Stromal cell of bone marrow (primary cell): ENCODE results near the gene KNDC1.

Experiments
- DNase-seq: peaks from one replicate; pipeline ENCODE4 v3.0.0-alpha.2; 2012; ENCODE audit warnings: low read depth

The KNDC1 gene

GRCh38 chr10:133242611-133243356 is 82.8 kb downstream of the KNDC1 start:
- DNase-seq = no peak

- no peak for DNase-seq
Measured at GRCh38 chr10:133243593-133243992, 83.6 kb downstream of the KNDC1 start.

DNA sequence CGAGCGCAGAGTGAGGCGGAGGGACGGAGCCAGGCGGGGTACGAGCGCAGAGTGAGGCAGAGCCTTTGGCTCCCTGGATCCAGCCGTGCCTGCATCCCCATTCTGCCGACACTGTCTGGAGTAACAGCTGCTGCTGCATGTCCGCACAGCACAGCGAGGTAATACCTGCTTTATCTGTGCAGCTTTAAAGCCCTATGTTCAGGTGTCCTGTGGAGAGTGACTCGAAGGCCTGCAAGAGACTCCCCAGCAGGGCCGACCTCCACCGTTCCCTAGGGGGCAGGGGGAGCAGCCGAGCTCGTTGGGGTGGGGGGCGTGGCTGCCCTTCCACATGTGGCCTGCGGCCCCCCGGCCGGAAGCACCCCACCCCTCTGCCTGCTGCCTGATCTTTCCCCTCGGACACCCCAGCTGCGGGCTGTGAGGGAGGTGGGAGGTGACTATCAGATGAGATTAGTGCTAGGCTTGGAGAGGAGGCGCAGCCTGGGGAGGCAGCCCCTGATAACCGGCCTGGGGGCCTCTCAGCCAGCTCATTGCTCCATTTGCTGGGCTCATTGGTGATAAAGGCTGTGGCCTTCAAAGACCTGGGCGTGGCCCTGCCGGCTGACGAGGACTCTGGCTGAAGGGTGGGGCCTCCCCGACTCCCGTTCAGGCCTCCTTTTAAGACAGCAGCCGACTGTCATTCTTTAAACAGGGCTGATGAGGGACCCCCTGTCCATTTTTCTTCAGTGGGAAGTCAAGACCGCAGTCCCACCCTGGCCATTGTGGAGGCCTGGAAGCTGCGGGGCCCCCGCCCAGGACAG is 85.6 kb downstream of the KNDC1 start:
- no peak for DNase-seq

GRCh38 chr10:133246236-133246626 is 86.2 kb downstream of the KNDC1 start:
- DNase-seq = no peak

- DNase-seq = no peak
Measured at GRCh38 chr10:133247681-133248333, 87.8 kb downstream of the KNDC1 start.

DNA sequence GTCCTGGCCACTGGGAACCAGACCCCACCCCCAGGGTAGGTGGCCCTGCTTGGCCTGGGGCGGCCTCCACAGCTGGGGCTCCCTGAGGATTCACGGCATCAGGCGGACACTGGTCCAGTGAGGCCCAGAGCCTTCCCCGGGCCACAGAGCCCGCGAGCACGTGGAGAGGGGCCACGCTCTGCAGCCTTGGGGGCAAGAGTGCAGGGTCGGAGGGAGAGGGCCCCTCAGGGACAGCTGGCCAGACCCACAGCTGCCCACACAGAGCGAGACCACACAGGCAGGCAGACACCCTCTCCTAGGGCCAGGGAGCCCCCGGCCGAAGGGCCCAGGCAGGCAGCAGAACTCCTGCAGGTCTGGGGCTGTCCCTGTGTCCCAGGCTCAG is 88.3 kb downstream of the KNDC1 start:
- no peak for DNase-seq

DNA sequence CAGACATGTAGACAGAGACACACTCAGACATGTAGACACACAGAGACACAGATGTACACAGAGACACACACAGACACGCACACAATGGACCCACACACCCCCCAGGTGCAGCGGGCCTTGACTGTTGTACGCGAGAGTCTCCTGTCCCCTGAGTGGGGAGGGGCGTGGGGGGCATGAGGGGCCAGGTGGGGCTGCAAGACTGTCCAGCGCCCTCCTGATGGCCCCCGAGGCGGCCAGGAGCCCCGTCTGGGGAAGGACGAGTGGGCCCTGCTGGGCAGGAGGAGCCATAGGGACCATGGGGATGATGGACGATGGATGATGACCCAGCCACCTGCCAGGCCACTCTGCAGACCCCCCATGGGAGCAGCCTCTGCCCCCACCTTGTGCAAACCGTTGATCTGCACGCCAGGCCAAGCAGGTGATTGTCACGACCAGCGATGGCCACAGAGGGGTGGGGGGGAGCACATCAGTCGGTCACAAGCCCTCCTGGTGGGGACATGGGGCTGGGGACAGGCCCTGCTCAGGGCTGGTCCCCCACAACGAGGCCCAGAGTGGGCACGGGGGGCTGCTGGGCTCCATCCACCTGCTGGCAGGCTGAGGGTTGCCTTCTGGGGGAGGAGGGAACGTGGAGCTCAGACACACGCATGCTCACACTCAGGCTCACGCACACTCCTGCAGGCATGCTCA is 89.2 kb downstream of the KNDC1 start:
- no peak for DNase-seq

DNA sequence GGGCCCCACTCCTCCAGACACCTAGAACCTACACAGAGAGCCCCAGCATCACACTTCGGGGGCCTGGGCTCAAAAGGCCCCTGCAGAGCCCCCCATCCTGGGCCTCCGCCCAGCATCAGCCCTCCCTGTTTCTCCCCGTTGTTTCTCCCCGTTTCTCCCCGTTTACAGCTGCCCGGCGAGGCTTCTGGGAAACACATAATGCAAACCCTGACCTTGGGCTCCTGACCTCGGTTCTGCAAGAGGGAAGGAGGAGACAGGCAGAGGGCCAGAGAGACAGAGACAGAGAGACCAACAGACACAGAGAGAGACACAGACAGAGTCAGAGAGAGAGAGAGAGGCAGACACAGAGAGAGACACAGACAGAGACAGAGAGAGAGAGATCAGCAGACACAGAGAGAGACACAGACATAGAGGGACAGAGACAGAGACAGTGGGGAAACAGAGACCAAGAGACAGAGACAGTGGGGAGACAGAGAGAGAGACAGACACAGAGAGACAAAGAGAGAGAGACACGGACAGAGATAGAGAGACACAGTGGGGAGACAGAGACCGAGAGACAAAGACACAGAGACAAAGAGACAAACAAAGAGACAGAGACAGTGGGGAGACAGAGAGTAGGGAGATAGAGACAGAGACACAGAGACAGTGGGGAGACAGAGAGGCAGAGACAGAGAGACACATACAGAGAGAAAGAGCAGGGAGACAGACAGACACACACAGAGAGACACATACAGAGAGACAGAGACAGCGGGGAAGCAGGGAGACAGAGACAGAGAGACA is 90.1 kb downstream of the KNDC1 start:
- DNase-seq = no peak

- no peak for DNase-seq
Measured at GRCh38 chr10:133251388-133252222, 91.6 kb downstream of the KNDC1 start.

DNA sequence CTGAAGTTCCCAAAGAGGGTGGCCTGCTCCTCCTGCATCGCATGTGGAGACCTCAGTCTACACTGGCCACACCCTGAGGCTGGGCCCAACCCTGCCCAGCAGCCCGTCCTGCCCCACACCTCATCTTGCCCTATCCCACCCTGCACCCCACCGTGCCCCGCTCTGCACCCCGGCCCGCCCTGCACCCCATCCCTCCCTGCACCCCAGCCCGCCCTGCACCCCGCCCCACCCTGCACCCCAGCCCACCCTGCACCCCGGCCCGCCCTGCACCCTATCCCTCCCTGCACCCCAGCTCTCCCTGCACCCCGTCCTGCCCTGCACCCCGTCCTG is 92.2 kb downstream of the KNDC1 start:
- no peak for DNase-seq

DNA sequence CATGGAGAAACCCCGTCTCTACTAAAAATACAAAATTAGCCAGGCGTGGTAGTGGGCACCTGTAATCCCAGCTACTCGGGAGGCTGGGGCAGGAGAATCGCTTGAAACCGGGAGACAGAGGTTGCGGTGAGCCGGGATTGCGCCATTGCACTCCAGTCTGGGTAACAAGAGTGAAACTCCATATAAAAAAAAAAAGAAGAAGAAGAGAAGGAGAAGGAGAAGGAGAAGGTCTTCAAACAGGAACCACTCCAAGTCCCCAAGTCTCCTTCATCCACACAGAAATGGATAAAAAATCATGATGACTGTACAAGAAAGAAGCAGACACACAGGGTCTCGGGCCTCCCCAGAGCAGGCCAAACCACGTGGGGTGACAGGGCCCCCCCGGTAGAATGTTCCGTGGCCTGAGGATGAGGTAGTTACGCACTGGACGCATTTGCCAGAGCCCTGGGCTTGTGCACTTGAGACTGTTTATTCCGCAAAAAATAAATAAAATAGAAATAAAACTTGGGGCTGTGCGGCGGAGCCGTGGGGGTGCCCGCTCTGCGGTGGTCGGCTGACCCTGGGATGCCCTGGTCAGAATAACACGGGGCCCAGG is 93.4 kb downstream of the KNDC1 start:
- no peak for DNase-seq

- no peak for DNase-seq
Measured at GRCh38 chr10:133254421-133255120, 94.6 kb downstream of the KNDC1 start.

- no peak for DNase-seq
Measured at GRCh38 chr10:133255323-133255722, 95.3 kb downstream of the KNDC1 start.

GRCh38 chr10:133257489-133258065 is 97.6 kb downstream of the KNDC1 start:
- DNase-seq = no peak

GRCh38 chr10:133258066-133258817 is 98.2 kb downstream of the KNDC1 start:
- DNase-seq = no peak

- peak; percentile 100 for DNase-seq
Measured at GRCh38 chr10:133258818-133259601, 99.0 kb downstream of the KNDC1 start.

DNA sequence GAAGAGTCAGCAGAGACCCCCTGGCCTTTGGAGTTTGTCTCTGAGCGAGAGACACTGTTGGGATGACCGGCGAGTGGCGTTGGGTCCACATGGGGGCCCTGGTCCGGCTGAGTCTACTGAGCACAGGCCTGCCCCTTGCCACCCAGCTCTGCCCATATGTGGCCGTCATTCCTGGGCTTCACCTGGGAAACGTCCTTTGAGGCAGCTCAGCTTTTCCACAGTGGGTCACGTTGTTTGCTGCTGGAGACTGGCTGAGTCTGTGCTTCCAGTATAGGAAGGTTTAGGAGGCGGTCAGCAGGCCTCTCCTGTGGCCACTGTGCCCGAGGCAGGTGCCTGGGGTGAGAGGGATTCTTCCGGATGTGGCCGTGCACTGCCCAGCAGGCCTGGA is 99.6 kb downstream of the KNDC1 start:
- no peak for DNase-seq
